ENCODE data around the gene F2RL3. TPM values are rescaled to one million over a fixed set of nuclear protein-coding genes. Genes with fewer than 3 reads are reported as not detected.
"Not testable (repeated sequence)": the region's sequence is repeated elsewhere in the genome, so short reads cannot be mapped to it uniquely, and the experiment has no call there.

The F2RL3 gene
- polyA plus RNA-seq, 1 experiment = not detected

DNA sequence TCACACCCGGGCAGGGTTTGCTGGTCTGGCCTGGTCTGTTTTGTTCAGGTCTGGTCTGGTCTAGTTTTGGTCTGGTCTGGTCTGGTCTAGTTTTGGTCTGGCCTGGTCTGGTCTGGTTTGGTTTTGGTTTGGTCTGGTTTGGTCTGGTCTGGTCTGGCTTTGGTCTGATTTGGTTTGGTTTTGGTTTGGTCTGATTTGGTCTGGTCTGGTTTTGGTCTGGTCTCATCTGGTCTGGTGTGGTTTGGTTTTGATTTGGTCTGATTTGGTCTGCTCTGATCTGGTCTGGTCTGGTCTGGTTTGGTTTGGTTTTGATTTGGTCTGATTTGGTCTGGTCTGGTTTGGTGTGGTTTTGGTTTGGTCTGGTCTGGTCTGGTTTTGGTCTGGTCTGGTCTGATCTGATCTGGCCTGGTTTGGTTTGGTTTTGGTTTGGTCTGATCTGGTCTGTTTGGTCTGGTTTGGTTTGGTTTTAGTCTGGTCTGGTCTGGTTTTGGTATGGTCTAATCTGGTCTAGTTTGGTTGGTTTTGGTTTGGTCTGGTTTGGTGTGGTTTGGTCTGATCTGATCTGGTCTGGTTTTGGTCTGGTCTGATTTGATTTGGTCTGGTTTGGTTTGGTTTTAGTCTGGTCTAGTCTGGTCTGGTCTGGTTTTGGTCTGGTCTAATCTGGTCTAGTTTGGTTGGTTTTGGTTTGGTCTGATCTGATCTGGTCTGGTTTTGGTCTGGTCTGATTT, 14.4 kb upstream of the F2RL3 start:
- CTCF ChIA-PET = no interaction called here
- TF ChIP-seq, protein P1, sequence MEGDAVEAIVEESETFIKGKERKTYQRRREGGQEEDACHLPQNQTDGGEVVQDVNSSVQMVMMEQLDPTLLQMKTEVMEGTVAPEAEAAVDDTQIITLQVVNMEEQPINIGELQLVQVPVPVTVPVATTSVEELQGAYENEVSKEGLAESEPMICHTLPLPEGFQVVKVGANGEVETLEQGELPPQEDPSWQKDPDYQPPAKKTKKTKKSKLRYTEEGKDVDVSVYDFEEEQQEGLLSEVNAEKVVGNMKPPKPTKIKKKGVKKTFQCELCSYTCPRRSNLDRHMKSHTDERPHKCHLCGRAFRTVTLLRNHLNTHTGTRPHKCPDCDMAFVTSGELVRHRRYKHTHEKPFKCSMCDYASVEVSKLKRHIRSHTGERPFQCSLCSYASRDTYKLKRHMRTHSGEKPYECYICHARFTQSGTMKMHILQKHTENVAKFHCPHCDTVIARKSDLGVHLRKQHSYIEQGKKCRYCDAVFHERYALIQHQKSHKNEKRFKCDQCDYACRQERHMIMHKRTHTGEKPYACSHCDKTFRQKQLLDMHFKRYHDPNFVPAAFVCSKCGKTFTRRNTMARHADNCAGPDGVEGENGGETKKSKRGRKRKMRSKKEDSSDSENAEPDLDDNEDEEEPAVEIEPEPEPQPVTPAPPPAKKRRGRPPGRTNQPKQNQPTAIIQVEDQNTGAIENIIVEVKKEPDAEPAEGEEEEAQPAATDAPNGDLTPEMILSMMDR (IDR thresholded peaks at IDR 0.05; ENCODE audit: insufficient read depth, low read depth, low read length) = no peak
- Histone ChIP-seq H3K27me3 (ENCODE audit: control insufficient read depth, insufficient read depth, low read length) (no peaks in the 10 kb centered on the region), H3K4me3 (ENCODE audit: low read depth, low read length) (no peak overlapping the region), H3K36me3 (ENCODE audit: control insufficient read depth, insufficient read depth, low read length) (peaks cover 37% of the 10 kb centered on the region)
- DNase-seq (ENCODE audit: low read depth) = no peak
- POLR2A ChIA-PET = no interaction called here

GRCh38 chr19:16874978-16875299, 13.9 kb upstream of the F2RL3 start:
- CTCF ChIA-PET, POLR2A ChIA-PET: not testable (repeated sequence)

DNA sequence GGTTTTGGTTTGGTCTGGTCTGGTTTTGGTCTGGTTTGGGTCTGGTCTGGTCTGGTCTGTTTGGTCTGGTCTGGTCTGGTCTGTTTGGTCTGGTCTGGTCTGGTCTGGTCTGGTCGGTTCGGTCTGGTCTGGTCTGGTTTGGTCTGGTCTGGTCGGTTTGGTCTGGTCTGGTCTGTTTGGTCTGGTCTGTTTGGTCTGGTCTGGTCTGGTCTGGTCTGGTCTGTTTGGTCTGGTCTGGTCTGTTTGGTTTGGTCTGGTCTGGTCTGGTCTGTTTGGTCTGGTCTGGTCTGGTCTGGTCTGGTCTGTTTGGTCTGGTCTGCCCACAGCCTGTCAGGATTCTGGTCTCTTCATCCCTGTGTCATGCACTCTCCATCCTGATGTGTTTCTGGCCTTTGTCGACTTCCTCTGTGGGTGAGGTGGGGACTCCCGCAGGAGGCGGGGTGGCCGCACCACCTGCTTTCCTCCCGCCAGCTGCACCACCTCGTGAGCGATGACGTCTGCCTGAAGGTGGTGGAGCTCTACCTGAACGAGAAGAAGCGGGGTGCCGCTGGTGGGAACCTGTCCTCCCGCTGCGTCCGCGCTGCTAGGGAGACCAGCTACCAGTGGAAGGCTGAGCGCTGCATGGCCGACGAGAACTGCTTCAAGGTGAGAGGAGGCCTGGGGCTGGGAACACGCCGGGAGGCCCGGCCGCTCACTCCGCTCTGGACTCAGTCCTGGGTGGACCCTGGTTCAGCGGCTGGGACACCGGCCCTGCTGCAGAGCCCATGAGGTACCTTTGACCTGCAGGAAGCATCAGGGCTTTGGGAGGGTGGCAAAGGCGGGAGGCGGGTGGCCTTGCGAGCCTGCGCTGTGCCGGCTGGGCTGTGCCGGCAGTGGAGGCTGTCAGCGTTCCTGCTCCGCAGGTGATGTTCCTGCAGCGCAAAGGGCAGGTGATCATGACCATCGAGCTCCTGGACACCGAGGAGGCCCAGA, 12.9 kb upstream of the F2RL3 start:
- ChIA-PET POLR2A (no interaction called here), CTCF (no interaction called here)
- TF ChIP-seq, protein P1 (IDR thresholded peaks at IDR 0.05; ENCODE audit: insufficient read depth, low read depth, low read length) = no peak
- no peak for DNase-seq (ENCODE audit: low read depth)
- H3K27me3 ChIP-seq (ENCODE audit: control insufficient read depth, insufficient read depth, low read length) = no peaks in the 10 kb centered on the region
- no peak overlapping the region for H3K4me3 ChIP-seq (ENCODE audit: low read depth, low read length)
- H3K36me3 ChIP-seq (ENCODE audit: control insufficient read depth, insufficient read depth, low read length) = peaks cover 35% of the 10 kb centered on the region

More at GRCh38 chr19:16874978-16875299, 13.9 kb upstream of the F2RL3 start:
- not testable (repeated sequence) for H3K27me3 ChIP-seq (ENCODE audit: control insufficient read depth, insufficient read depth, low read length); DNase-seq (ENCODE audit: low read depth); H3K4me3 ChIP-seq (ENCODE audit: low read depth, low read length)
- peaks cover 36% of the 10 kb centered on the region for H3K36me3 ChIP-seq (ENCODE audit: control insufficient read depth, insufficient read depth, low read length)

DNA sequence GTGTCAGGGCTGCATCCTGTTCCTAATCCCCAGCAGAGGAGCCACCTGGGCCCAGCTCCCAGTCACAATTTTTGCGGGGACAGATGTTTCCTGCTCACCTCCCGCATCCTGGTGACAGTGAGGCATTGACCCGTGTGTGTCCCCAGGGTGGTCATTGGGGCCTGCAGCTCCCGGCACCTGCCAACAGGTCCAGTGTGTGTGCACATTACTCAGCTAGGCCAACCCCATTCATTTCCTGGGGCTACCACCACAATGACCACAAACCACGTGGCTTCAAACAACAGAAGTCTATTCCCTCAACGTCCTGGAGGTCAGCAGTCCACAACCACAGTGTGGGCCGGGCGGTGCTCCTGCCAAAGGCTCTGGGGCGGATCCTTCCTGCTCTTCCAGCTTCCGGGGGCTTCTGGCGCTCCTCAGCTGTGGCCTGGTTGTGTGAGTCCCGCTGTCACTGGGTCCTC, 11.9 kb upstream of the F2RL3 start:
- no peaks in the 10 kb centered on the region for H3K27me3 ChIP-seq (ENCODE audit: control insufficient read depth, insufficient read depth, low read length)
- H3K36me3 ChIP-seq (ENCODE audit: control insufficient read depth, insufficient read depth, low read length) = peaks cover 31% of the 10 kb centered on the region
- POLR2A ChIA-PET = no interaction called here
- H3K4me3 ChIP-seq (ENCODE audit: low read depth, low read length) = no peak overlapping the region
- DNase-seq (ENCODE audit: low read depth) = no peak
- CTCF ChIA-PET = no interaction called here
- TF ChIP-seq, protein P1 (IDR thresholded peaks at IDR 0.05; ENCODE audit: insufficient read depth, low read depth, low read length) = no peak

DNA sequence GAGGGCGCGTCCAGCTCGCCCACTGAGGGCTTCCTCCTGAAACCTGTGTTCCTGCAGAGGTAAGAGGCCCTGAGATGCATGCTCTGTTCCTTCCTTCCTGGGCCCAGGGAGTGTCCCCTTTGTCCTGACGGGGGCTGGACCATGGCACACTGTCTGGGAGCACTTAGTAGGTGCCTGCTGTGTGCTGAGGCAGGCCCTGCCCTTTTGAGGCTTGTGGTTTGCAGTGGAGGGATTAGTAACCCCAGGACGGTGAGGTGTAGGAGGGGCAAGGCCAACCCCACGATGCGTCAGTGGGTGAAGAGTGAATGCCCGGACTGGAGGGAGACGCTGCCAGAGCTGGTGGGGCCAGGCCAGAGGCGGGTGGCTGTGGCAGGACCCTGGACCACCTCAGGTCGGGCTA, 11.2 kb upstream of the F2RL3 start:
- TF ChIP-seq, protein P1 (IDR thresholded peaks at IDR 0.05; ENCODE audit: insufficient read depth, low read depth, low read length) = no peak
- ChIA-PET CTCF (no interaction called here), POLR2A (no interaction called here)
- no peak for DNase-seq (ENCODE audit: low read depth)
- Histone ChIP-seq H3K36me3 (ENCODE audit: control insufficient read depth, insufficient read depth, low read length) (peaks cover 30% of the 10 kb centered on the region), H3K27me3 (ENCODE audit: control insufficient read depth, insufficient read depth, low read length) (no peaks in the 10 kb centered on the region), H3K4me3 (ENCODE audit: low read depth, low read length) (no peak overlapping the region)
